ENCODE data around the gene HOXA3.

DNA sequence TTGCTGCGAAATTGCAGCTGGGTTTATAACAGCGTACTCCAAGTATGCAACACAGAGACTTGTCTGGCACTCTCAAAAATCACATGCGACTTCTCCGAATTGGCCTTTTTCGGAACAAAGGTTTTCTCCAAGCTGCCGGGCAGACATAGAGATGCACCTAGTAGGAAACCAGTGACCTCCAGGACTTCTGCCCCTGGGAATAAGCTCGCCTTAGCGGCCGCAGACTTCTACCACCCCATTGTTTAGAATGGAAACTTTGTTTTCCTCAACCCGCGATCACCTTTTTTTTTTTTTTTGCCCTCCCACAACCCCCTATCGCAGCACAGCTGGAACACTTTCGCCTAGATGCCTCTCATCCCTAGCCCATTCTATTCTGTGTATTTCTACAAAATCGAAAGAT lies 26.6 kb upstream of the HOXA3 start:
- TF ChIP-seq POLR2A (IDR thresholded peaks at IDR 0.05; ENCODE audit: control extremely low read depth in 1 of 2, low read depth in 2 of 2, low read length in 2 of 2) (no peak), YY1 (IDR thresholded peaks at IDR 0.05; ENCODE audit: low read depth, low read length) (no peak), TAF1 (IDR thresholded peaks at IDR 0.05; ENCODE audit: low read depth, low read length) (no peak), CREB1 (IDR thresholded peaks at IDR 0.05) (no peak), RFX5 (IDR thresholded peaks at IDR 0.05; ENCODE audit: borderline replicate concordance, low read depth, low read length) (no peak)
- TF ChIP-seq, protein P1, sequence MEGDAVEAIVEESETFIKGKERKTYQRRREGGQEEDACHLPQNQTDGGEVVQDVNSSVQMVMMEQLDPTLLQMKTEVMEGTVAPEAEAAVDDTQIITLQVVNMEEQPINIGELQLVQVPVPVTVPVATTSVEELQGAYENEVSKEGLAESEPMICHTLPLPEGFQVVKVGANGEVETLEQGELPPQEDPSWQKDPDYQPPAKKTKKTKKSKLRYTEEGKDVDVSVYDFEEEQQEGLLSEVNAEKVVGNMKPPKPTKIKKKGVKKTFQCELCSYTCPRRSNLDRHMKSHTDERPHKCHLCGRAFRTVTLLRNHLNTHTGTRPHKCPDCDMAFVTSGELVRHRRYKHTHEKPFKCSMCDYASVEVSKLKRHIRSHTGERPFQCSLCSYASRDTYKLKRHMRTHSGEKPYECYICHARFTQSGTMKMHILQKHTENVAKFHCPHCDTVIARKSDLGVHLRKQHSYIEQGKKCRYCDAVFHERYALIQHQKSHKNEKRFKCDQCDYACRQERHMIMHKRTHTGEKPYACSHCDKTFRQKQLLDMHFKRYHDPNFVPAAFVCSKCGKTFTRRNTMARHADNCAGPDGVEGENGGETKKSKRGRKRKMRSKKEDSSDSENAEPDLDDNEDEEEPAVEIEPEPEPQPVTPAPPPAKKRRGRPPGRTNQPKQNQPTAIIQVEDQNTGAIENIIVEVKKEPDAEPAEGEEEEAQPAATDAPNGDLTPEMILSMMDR (IDR thresholded peaks at IDR 0.05; ENCODE audit: control extremely low read depth in 1 of 3, insufficient read depth in 1 of 3, low read depth in 1 of 3, low read length in 3 of 3) = no peak
- TF ChIP-seq, protein P2, sequence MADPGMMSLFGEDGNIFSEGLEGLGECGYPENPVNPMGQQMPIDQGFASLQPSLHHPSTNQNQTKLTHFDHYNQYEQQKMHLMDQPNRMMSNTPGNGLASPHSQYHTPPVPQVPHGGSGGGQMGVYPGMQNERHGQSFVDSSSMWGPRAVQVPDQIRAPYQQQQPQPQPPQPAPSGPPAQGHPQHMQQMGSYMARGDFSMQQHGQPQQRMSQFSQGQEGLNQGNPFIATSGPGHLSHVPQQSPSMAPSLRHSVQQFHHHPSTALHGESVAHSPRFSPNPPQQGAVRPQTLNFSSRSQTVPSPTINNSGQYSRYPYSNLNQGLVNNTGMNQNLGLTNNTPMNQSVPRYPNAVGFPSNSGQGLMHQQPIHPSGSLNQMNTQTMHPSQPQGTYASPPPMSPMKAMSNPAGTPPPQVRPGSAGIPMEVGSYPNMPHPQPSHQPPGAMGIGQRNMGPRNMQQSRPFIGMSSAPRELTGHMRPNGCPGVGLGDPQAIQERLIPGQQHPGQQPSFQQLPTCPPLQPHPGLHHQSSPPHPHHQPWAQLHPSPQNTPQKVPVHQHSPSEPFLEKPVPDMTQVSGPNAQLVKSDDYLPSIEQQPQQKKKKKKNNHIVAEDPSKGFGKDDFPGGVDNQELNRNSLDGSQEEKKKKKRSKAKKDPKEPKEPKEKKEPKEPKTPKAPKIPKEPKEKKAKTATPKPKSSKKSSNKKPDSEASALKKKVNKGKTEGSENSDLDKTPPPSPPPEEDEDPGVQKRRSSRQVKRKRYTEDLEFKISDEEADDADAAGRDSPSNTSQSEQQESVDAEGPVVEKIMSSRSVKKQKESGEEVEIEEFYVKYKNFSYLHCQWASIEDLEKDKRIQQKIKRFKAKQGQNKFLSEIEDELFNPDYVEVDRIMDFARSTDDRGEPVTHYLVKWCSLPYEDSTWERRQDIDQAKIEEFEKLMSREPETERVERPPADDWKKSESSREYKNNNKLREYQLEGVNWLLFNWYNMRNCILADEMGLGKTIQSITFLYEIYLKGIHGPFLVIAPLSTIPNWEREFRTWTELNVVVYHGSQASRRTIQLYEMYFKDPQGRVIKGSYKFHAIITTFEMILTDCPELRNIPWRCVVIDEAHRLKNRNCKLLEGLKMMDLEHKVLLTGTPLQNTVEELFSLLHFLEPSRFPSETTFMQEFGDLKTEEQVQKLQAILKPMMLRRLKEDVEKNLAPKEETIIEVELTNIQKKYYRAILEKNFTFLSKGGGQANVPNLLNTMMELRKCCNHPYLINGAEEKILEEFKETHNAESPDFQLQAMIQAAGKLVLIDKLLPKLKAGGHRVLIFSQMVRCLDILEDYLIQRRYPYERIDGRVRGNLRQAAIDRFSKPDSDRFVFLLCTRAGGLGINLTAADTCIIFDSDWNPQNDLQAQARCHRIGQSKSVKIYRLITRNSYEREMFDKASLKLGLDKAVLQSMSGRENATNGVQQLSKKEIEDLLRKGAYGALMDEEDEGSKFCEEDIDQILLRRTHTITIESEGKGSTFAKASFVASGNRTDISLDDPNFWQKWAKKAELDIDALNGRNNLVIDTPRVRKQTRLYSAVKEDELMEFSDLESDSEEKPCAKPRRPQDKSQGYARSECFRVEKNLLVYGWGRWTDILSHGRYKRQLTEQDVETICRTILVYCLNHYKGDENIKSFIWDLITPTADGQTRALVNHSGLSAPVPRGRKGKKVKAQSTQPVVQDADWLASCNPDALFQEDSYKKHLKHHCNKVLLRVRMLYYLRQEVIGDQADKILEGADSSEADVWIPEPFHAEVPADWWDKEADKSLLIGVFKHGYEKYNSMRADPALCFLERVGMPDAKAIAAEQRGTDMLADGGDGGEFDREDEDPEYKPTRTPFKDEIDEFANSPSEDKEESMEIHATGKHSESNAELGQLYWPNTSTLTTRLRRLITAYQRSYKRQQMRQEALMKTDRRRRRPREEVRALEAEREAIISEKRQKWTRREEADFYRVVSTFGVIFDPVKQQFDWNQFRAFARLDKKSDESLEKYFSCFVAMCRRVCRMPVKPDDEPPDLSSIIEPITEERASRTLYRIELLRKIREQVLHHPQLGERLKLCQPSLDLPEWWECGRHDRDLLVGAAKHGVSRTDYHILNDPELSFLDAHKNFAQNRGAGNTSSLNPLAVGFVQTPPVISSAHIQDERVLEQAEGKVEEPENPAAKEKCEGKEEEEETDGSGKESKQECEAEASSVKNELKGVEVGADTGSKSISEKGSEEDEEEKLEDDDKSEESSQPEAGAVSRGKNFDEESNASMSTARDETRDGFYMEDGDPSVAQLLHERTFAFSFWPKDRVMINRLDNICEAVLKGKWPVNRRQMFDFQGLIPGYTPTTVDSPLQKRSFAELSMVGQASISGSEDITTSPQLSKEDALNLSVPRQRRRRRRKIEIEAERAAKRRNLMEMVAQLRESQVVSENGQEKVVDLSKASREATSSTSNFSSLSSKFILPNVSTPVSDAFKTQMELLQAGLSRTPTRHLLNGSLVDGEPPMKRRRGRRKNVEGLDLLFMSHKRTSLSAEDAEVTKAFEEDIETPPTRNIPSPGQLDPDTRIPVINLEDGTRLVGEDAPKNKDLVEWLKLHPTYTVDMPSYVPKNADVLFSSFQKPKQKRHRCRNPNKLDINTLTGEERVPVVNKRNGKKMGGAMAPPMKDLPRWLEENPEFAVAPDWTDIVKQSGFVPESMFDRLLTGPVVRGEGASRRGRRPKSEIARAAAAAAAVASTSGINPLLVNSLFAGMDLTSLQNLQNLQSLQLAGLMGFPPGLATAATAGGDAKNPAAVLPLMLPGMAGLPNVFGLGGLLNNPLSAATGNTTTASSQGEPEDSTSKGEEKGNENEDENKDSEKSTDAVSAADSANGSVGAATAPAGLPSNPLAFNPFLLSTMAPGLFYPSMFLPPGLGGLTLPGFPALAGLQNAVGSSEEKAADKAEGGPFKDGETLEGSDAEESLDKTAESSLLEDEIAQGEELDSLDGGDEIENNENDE (IDR thresholded peaks at IDR 0.05; ENCODE audit: insufficient replicate concordance, low read length) = no peak
